GM04503 (cell line): ENCODE data around the gene WDR70.
"Not testable (repeated sequence)": the region's sequence is repeated elsewhere in the genome, so short reads cannot be mapped to it uniquely, and the experiment has no call there.

Experiments used
- DNase-seq: peaks from one replicate; pipeline ENCODE4 v3.0.0-alpha.2; 2012; ENCODE audit warnings: low read depth

Gene WDR70

GRCh38 chr5:37379100-37379628, at the start of gene WDR70:
Gene WDR70 (plus strand): TSS chr5:37379318. CDS start chr5:37379368, 50 bp downstream.
- peak; percentile 68 for DNase-seq

DNA sequence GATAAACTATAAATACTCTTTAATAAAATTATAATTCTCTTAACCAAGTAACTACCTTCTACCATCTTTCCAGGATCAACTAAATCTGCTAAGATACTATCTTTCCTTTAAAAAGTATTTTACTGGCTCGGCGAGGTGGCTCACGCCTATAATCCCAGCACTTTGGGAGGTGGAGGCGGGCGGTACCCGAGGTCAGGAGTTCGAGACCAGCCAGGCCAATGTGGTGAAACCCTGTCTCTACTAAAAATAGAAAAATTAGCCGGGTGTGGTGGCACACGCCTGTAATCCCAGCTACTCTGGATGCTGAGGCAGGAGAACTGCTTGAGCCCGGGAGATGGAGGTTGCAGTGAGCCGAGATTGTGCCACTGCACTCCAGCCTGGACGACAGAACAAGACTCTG, 44.4 kb upstream of the WDR70 start:
- not testable (repeated sequence) for DNase-seq

- not testable (repeated sequence) for DNase-seq
Measured at GRCh38 chr5:37342741-37343140, 36.4 kb upstream of the WDR70 start.

DNA sequence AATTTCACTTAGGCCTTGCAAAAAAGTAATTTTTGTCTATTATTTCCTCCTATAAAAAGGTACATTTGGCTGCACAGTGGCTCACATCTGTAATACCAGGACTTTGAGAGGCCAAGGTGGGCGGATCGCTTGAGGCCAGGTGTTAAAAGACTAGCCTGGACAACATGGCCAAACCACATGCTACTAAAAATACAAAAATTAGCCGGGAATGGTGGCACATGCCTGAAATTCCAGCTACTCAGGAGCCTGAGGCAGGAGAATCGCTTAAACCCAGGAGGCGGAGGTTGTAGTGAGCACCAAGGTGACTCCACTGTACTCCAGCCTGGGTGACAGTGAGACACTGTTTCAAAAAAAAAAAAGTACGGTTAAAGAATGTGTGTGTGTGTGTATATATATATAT, 24.0 kb upstream of the WDR70 start:
- DNase-seq, result no peak

DNA sequence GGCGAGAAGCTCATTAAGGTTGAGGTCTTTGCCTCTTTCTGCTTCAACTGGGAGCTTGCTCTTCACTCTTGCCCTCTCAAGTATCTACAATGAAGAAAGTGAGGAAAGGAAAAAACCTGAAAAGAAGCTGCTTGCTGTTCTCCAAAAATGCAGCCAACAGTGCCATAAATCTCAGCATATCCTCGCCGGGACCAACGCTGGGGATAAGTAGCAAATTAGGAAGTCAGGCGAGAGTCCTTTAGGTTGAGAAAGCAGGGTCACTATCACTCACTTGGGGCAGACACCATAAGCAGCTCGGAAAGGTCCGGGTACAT, 8.6 kb upstream of the WDR70 start:
- DNase-seq, result no peak

DNA sequence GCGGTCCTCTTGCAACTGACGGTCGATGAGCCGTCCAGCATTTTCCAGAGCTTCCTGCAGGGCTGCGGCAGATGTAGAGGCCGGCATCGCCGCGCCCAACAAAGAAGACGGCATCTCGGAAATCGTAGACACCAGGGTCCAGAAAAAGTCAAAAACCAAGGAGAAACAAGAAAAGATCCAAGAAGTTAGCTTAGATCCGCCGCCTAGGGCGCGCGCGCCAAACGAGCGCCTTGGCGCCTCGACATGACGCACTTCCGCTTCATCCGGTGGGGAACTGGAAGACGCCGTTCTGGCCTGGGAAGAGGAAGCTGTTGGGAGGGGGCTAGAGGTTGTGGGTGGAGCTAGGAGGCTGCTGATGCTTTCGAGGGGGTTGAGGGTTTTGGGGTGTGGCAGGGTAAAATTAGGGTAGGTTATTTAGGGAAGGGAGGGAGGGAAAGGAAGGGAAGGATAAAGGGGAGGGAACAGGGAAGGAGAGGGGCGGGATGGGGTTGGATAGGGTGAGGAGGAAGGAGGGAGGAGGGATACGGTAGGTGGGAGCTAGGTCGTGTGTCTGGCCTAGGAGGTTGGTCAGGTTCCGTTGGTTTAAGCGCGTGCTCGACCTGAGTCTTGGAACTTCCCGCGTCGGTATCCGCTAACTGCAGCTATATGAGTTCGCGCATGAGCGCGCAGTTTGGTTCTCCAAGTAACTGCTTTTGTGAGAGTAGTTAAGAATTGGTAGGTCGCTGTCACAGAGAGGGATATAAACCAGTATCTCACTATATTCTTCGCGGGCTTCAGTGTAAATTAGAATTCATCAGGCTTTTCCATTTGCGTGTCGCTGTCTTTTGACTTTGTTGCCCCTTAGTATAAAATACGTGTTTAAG, 8.0 kb upstream of the WDR70 start, which contains the start of gene NUP155:
Gene NUP155 (minus strand): TSS at position 243 of the 863 bp plus-strand sequence. CDS start 129 bp downstream, at position 114.
- peak; percentile 73 for DNase-seq

DNA sequence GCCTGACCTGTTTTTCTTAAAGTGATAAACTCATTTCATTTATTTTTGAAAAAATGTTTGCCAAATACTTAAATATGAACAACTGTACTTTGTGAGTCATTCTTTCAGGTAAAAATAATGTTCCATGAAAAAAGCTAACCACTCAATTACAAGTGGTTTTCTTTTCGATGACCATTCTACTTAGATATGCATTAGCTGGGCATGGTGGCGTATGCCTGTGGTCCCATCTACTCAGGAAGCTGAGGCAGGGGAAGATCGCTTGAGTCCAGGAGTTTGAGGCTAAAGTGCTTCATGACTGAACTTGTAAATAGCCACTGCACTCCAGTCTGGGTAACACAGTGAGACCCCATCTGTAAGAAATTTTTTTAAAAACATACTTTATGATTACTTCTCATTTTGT, 4.0 kb upstream of the WDR70 start:
- no peak for DNase-seq

DNA sequence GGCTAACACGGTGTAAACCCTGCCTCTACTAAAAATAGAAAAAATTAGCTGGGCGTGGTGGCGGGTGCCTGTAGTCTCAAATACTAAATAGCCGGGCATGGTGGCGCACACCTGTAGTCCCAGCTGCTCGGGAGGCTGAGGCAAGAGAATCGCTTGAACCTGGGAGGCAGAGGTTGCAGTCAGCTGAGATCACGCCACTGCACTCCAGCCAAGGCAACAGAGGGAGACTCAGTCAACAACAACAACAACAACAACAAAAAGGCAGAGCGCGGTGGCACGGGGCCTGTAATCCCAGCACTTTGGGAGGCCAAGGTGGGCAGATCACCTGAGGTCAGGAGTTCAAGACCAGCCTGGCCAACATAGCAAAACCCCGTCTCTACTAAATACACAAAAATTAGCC, 1.1 kb upstream of the WDR70 start:
- not testable (repeated sequence) for DNase-seq

- no peak for DNase-seq
Measured at GRCh38 chr5:37391591-37391990, 12.5 kb downstream of the WDR70 start.

GRCh38 chr5:37396352-37396751, 17.2 kb downstream of the WDR70 start:
- DNase-seq, result no peak

- no peak for DNase-seq
Measured at GRCh38 chr5:37400501-37400900, 21.4 kb downstream of the WDR70 start.

DNA sequence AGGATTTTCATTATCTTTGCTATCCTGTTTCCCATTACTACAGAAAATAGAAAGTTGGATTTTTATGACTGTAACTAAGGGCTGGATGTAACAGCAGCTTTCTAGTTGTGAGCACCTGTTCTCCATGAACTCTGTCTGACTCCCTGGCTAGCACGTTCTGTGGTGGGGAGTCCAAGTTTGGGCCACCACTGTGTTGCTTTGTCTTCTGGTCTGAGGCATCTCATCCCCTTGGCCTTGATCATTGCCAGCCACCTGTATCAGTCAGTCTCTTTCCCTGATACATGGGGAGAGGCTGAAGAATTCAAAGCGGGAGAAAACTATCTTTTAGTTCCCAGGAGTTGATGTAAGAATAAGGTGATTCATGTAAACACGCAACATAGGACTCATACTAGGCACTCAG, 33.4 kb downstream of the WDR70 start:
- DNase-seq, result no peak

- DNase-seq, result not testable (repeated sequence)
Measured at GRCh38 chr5:37415456-37415855, 36.3 kb downstream of the WDR70 start.

GRCh38 chr5:37417347-37417746, 38.2 kb downstream of the WDR70 start:
- DNase-seq, result no peak

DNA sequence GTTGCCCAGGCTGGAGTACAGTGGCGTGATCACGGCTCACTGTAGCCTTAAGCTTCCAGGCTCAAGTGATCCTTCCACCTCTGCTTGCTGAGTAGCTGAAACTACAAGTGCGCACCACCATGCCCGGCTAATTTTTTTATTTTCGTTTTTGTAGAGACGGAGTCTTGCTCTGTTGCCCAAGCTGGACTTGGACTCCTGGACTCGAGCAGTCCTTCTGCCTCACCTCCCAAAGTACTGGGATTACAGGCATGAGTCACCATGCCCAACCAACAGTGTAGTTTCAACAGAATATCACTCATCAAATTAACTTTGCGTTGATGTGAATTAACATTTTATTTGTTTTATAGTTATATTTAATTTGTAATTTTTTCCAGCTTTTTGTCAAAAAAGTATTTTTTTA, 45.3 kb downstream of the WDR70 start:
- no peak for DNase-seq

DNA sequence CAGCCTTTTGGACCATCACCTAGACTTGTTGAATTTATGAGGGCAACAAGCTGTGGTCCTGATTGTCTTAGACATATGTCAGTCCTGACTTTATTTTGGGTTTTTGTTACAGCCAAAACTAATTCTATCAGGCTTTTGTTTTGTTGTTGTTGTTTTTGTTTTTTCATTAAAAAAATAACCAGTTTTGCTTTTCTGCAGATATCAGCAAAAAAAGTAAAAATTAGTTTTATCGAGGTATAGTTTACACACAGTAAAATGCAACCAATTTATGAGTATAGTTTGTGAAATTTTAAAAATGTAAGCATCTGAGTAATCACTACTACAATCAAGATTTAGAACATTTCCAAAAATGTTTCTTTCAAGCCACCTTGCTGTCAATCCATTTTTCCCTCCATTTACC, 48.9 kb downstream of the WDR70 start:
- no peak for DNase-seq

DNA sequence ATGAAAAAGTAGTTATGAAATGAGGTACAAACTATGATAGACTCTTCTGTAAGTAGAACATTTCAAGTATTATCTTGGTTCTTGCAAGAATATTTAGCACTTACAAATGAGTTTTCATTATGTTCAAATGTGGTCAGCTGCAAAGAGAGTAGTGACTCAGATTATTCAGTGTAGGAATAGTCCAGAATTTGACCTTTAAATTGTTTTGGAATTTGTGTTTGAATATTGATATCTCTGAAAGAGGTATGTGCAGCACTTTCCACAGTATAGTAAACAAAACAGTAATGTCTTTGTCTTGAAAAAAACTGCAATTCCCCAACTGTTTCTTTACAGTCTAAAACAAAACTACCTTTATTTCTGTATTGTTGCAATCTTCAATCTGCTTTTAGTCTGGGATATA, 56.1 kb downstream of the WDR70 start:
- no peak for DNase-seq

DNA sequence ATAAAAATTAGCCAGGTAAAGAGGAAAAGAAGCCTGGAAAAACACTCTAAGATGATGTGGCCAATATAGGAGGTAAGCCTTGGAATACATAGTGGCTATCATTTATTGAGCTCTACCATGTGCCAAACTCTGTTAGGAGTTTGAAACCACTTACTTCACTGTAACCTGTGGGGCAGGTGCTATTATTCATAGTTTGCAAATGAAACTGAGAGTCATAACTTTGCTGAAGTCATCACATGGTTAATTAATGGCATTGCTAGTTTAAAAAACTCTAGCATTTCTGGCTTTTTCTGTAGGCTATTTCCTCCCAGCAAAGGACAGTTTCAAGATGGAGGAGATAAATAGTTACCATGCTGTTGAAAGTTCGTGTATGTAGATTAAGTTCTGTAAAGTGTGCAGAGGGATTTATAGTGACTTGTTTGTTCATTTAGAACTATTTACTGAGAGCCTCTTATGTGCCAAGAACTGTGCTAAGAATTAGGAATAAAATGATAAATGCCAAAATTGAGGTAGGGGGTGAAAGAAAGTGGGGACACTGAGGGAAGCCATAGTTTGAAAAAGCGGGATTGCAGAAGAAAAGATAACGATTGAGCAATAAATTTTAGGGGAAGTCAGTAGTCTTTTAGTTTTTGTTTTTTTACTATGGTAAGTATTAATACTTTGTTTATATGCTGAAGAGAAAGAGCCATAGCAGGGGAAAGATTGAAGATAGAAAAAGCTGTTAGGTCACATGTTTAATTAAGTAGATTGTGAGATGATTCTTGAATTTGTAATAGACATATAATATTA, 57.2 kb downstream of the WDR70 start:
- DNase-seq, result no peak

DNA sequence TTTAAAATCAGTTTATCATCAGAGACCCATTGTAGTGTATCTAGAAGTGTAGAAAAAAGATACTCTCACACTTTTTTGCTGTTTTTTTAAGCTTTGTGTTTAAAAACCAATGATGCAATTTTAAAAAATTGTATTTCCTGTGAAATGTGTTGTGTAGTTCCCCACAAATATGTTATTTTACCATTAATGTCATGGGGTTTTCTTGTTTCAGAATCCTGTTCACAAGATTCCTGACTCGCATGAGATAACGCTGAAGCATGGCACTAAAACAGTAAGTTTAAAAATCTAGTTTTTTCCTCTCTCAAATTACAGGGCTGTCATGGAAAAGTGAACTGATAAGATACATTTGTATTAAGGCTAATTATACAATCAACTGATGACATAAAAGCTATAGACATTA, 58.6 kb downstream of the WDR70 start:
- DNase-seq, result no peak

- DNase-seq, result not testable (repeated sequence)
Measured at GRCh38 chr5:37445783-37446182, 66.7 kb downstream of the WDR70 start.

GRCh38 chr5:37448941-37449340, 69.8 kb downstream of the WDR70 start:
- no peak for DNase-seq

DNA sequence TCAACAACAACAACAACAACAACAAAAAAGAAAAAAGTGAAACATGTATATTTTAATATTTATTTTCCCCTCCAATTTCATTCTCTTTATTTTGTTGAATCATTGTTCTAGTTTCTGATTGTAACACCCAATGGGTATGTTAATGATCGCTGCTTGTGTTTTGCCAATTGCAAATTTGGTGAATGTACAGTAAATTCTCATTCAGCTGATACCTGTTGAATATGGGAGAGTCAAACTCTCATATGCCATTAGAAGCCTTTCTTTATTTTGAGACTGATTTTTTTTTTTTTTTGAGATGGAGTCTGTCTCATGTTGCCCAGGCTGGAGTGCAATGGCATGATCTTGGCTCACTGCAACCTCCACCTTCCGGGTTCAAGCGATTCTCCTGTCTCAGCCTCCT, 72.9 kb downstream of the WDR70 start:
- DNase-seq, result not testable (repeated sequence)

DNA sequence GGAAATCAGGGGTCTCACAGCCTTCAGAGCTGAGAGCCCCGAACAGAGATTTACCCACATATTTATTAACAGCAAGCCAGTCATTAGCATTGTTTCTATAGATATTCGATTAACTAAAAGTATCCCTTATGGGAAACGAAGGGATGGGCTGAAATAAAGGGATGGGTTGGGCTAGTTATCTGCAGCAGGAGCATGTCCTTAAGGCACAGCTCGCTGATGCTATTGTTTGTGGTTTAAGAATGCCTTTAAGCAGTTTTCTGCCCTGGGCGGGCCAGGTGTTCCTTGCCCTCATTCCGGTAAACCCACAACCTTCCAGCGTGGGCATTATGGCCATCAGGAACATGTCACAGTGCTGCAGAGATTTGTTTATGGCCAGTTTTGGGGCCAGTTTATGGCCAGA, 74.1 kb downstream of the WDR70 start:
- DNase-seq, result not testable (repeated sequence)
